ENCODE data around the gene PASK. TPM values are rescaled to one million over a fixed set of nuclear protein-coding genes. Genes with fewer than 3 reads are reported as not detected.

PASK gene
- total and polyA plus RNA-seq, 2 donors (not counting 1 experiment from before 2014, with no cell fraction given), result 48.2 to 144 TPM

- Histone ChIP-seq H3K9me3 (ENCODE audit: control extremely low read depth in 1 of 3, control insufficient read depth in 2 of 3, insufficient read depth in 1 of 3, low read length in 2 of 3) (no peaks in the 10 kb centered on the region), H3K79me2 (ENCODE audit: control insufficient read depth, insufficient read depth, low read length) (peaks cover 55% of the 10 kb centered on the region), H3K27me3 (replicated peaks in 1 of 4; ENCODE audit: control extremely low read depth in 1 of 4, control insufficient read depth in 3 of 4, insufficient read depth in 4 of 4, low read length in 3 of 4) (no peaks in the 10 kb centered on the region), H3K4me2 (replicated peaks; ENCODE audit: low read depth, low read length, poor library complexity, severe bottlenecking) (no peak overlapping the region), H3K36me3 (replicated peaks in 1 of 2; ENCODE audit: control extremely low read depth in 1 of 2, control insufficient read depth in 1 of 2, extremely low read depth in 1 of 2, insufficient read depth in 2 of 2, low read length in 1 of 2) (peaks cover 0 to 17% of the 10 kb centered on the region in 2 experiments), H4K20me1 (ENCODE audit: control insufficient read depth, insufficient read depth, low read length, poor library complexity, severe bottlenecking) (no peaks in the 10 kb centered on the region), H3K4me3 (ENCODE audit: control extremely low read depth in 1 of 5, extremely low read depth in 1 of 5, insufficient read depth in 1 of 5, low read depth in 2 of 5, low read length in 4 of 5) (no peak overlapping the region), H3K9ac (ENCODE audit: low read length) (no peak overlapping the region), H3K27ac (ENCODE audit: low read length in 2 of 2) (no peak overlapping the region), H2AFZ (ENCODE audit: insufficient read depth, low read depth, low read length, poor library complexity, severe bottlenecking) (no peak overlapping the region), H3K4me1 (ENCODE audit: control insufficient read depth in 2 of 2, insufficient read depth in 2 of 2, low read length in 2 of 2) (peaks cover 11 to 16% of the 10 kb centered on the region in 2 donors)
- ChIA-PET CTCF (interaction anchor here (1.2 kb wide), 1 partner anchor 10 kb away, joined by 4 read pairs; no protein-coding TSS in a partner anchor), POLR2A (interaction anchor here (0.7 kb wide), 1 partner anchor 53 kb away, joined by 3 read pairs; no protein-coding TSS in a partner anchor)
- no CpG with 5 or more reads among the region's 4 CpGs for WGBS (ENCODE audit: insufficient coverage)
- no peak for DNase-seq
- ATAC-seq (ENCODE audit: low read depth), result no peak
- Mint-ChIP-seq H3K9me3 (ENCODE audit: insufficient read depth) (no peaks in the 10 kb centered on the region), H3K27ac (no peak overlapping the region), H3K4me1 (peaks cover 23% of the 10 kb centered on the region), H3K27me3 (no peaks in the 10 kb centered on the region), H3K4me3 (no peak overlapping the region)
- intact Hi-C loops (cut with micrococcal nuclease), result no loop called here
- TF ChIP-seq CTCF (IDR thresholded peaks at IDR 0.05) (no peak), EZH2 (IDR thresholded peaks at IDR 0.05; ENCODE audit: borderline replicate concordance, insufficient read depth, low read depth, low read length, poor library complexity, severe bottlenecking) (no peak)
Observed at GRCh38 chr2:241146286-241146685, 3.0 kb downstream of the PASK start.

GRCh38 chr2:241142593-241142992 is 6.7 kb downstream of the PASK start:
- no peaks in the 10 kb centered on the region for H3K9me3 Mint-ChIP-seq (ENCODE audit: insufficient read depth)
- H3K9ac ChIP-seq (ENCODE audit: low read length), result no peak overlapping the region
- peaks cover 4% of the 10 kb centered on the region for H3K4me1 Mint-ChIP-seq
- H3K9me3 ChIP-seq (ENCODE audit: control extremely low read depth in 1 of 3, control insufficient read depth in 2 of 3, insufficient read depth in 1 of 3, low read length in 2 of 3), result no peaks in the 10 kb centered on the region
- H3K27me3 Mint-ChIP-seq, result no peaks in the 10 kb centered on the region
- no peak overlapping the region for H2AFZ ChIP-seq (ENCODE audit: insufficient read depth, low read depth, low read length, poor library complexity, severe bottlenecking)
- CTCF ChIA-PET, result no interaction called here
- peaks cover 36% of the 10 kb centered on the region for H3K79me2 ChIP-seq (ENCODE audit: control insufficient read depth, insufficient read depth, low read length)
- no peaks in the 10 kb centered on the region for H3K27me3 ChIP-seq (replicated peaks in 1 of 4; ENCODE audit: control extremely low read depth in 1 of 4, control insufficient read depth in 3 of 4, insufficient read depth in 4 of 4, low read length in 3 of 4)
- no peak for TF ChIP-seq CTCF (IDR thresholded peaks at IDR 0.05)
- no peak for TF ChIP-seq EZH2 (IDR thresholded peaks at IDR 0.05; ENCODE audit: borderline replicate concordance, insufficient read depth, low read depth, low read length, poor library complexity, severe bottlenecking)
- no peak for DNase-seq
- POLR2A ChIA-PET, result interaction anchor here (0.6 kb wide), 1 partner anchor 57 kb away, joined by 3 read pairs; no protein-coding TSS in a partner anchor
- H4K20me1 ChIP-seq (ENCODE audit: control insufficient read depth, insufficient read depth, low read length, poor library complexity, severe bottlenecking), result no peaks in the 10 kb centered on the region
- WGBS (ENCODE audit: insufficient coverage), result 87% methylated on average over 9 of the region's 9 CpGs
- intact Hi-C loops (cut with micrococcal nuclease), result no loop called here
- ATAC-seq (ENCODE audit: low read depth), result no peak
- H3K4me1 ChIP-seq (ENCODE audit: control insufficient read depth in 2 of 2, insufficient read depth in 2 of 2, low read length in 2 of 2), result no peaks in the 10 kb centered on the region
- H3K4me3 Mint-ChIP-seq, result no peak overlapping the region
- H3K27ac ChIP-seq (ENCODE audit: low read length in 2 of 2), result no peak overlapping the region
- H3K27ac Mint-ChIP-seq, result no peak overlapping the region
- no peak overlapping the region for H3K4me3 ChIP-seq (ENCODE audit: control extremely low read depth in 1 of 5, extremely low read depth in 1 of 5, insufficient read depth in 1 of 5, low read depth in 2 of 5, low read length in 4 of 5)
- peaks cover 0 to 22% of the 10 kb centered on the region in 2 experiments for H3K36me3 ChIP-seq (replicated peaks in 1 of 2; ENCODE audit: control extremely low read depth in 1 of 2, control insufficient read depth in 1 of 2, extremely low read depth in 1 of 2, insufficient read depth in 2 of 2, low read length in 1 of 2)
- H3K4me2 ChIP-seq (replicated peaks; ENCODE audit: low read depth, low read length, poor library complexity, severe bottlenecking), result no peak overlapping the region

Data from B cell (primary cell).